GM18505 (cell line): ENCODE measurements around the gene LAG3.

Experiments used
- ATAC-seq: cut with Tn5 transposase; IDR thresholded peaks from one replicate; pipeline ENCODE4 v1.9.1; 2021; ENCODE audit not compliant: unreplicated experiment
- POLR2A ChIP-seq: IDR thresholded peaks from 4 replicates; pipeline ENCODE4 v1.6.1; 2011; ENCODE audit warnings: borderline replicate concordance; ENCODE audit not compliant: insufficient read depth, insufficient read length; ENCODE audit errors: extremely low read depth

LAG3 gene

GRCh38 chr12:6745741-6746525 is 26.4 kb upstream of the LAG3 start:
- no peak for ATAC-seq
- no peak for TF ChIP-seq POLR2A

DNA sequence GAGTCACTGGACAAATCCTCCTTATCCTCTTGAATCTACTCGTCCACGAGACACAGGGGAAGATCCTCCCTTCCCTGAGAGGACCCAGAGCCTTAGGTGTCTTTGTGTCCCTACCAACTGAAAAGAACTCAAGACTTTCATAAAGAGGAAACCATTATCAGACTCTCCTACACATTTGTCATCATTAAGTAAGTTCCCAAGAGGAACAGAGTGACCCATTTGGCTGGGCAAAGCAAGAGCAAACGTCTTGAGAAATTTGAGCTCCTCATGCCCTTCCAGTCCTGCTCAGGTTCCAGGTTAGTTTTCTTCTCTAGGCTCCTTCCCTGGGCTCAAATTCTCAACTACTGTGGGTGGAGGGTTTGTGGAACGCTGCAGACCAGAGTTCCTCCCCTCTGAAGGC is 25.1 kb upstream of the LAG3 start:
- TF ChIP-seq POLR2A = no peak
- no peak for ATAC-seq

- no peak for TF ChIP-seq POLR2A
- ATAC-seq = no peak
Measured at GRCh38 chr12:6748761-6749160, 23.6 kb upstream of the LAG3 start.

GRCh38 chr12:6750506-6750905 is 21.8 kb upstream of the LAG3 start:
- TF ChIP-seq POLR2A = no peak
- no peak for ATAC-seq

- ATAC-seq = no peak
- TF ChIP-seq POLR2A = no peak
Measured at GRCh38 chr12:6751767-6752166, 20.6 kb upstream of the LAG3 start.

GRCh38 chr12:6752167-6752920 is 20.0 kb upstream of the LAG3 start:
- peak; percentile 3 for ATAC-seq
- no peak for TF ChIP-seq POLR2A

DNA sequence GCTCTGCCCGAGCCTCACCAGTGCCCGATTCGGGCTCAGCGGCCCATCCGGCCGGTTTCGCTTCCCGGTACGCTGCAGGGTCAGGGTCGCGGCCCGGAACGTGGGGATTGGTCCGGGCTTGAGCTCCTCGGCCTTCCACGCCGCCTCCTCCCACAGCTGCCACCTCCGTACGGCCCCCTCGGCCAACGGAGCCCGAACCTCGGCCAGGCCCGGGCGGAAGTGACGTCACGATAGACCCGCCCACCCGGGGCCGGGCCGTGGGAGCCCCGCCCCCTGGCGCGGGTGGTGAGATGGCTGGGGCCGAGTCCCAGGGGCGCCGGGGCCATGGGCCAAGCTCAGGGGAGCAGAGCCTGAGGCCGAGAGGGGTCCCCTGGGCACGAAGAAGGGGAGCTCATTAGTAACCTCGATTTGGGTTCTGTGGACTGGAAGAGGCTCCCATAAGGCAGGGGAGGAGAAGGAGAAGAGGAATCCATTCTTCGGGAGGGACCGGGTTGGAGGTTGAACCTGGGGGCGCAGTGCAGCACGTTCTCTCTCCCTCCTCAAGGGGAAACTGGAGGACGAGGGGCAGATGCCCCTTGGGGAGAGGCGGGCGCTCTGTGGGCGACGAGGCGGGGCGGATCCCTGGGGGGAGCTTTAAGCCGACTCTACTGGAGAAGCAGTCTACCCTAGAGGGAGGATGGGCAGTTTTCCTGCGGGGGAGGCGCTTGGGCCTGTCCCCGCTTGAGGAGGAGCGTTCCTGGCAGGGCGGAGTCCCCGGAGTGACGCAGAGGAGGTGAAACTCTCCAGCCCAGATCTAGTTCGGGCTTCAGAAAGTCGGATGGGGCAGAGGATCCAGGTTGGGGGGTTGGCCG is 19.2 kb upstream of the LAG3 start, which contains the start of gene MLF2:
MLF2 (minus strand) TSS at position 221 of the 851 bp plus-strand sequence. CDS start 807 bp downstream, outside the sequence.
- ATAC-seq = peak; percentile 77
- peak; percentile 87 for TF ChIP-seq POLR2A

- ATAC-seq = no peak
- TF ChIP-seq POLR2A = no peak
Measured at GRCh38 chr12:6753772-6754356, 18.5 kb upstream of the LAG3 start.

GRCh38 chr12:6754411-6754810 is 17.9 kb upstream of the LAG3 start:
- no peak for ATAC-seq
- no peak for TF ChIP-seq POLR2A

DNA sequence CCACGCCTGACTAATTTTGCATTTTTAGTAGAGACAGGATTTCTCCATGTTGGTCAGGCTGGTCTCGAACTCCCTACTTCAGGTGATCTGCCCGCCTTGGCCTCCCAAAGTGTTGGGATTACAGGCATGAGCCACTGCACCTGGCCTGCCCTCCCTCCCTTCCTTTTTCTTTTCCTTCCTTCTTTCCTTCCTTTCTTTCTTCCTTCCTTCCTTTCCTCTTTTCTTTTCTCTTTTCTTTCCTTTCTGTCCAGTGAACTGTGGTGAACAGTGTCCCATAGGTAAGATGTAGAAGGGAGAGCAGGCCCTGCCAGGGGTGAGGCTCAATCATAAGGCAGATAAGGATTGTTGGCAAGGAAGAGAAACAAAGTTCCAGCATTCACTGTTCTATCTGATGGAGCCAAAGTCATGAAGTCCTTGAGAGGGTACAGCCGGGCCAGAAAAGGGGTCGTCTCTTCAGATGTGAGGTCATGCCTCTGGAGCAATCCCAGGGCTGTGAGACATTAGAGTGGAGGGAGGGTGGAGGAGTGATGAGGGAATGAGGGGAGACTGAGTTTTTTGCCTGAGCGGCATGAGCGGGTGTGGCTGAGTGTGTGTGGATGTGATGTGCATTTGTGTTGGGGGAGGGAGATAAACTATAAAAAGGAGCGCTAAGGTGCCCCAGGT is 15.2 kb upstream of the LAG3 start:
- no peak for ATAC-seq
- TF ChIP-seq POLR2A = no peak

DNA sequence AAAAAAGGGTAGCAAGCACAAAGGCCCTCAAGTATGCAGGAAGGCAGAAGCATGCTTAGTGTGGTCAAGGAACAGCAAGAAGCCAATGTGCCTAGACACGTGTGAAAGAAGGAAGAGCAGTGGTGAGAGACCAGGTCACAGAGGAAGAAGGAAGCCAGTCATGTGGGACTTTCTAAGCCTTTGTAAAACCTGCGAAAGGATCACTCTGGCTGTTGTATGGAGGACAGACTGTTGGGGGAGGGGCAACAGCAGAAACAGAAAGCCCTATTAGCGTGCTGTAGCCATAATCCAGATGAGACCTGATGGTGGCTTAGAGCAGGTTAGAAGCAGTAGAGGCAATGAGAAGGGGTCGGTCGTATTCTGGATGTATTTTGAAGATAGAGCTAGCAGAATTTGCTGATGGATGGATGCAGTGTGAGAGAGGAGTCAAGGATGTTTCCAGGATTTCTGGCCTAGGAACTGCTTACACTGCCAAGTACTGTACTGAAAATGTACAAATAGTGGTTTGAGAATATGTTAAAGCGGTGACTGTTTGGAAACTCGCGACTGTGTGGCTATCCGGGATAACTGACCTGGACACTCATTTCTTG is 13.7 kb upstream of the LAG3 start:
- no peak for TF ChIP-seq POLR2A
- ATAC-seq = no peak

- TF ChIP-seq POLR2A = no peak
- no peak for ATAC-seq
Measured at GRCh38 chr12:6759741-6760140, 12.6 kb upstream of the LAG3 start.
